OCI-LY3 (cell line): ENCODE data around the gene TMEM250.

Experiments
- H2AFZ ChIP-seq: fragments of 200-600, 300-600 bp; shearing (Covaris generic); 2 replicates; pipeline ENCODE4 v1.6.0; 2014; ENCODE audit warnings: antibody characterized with exemption, low read depth, low read length
- H3K27ac ChIP-seq: fragments of 200-600, 300-600 bp; sonication (generic); 2 replicates; pipeline ENCODE4 v1.5.1; 2014; ENCODE audit warnings: mild to moderate bottlenecking, low read length, moderate library complexity, mixed read lengths
- H3K27me3 ChIP-seq: fragments of 200-600, 300-600 bp; sonication (generic); 2 replicates; pipeline ENCODE4 v1.6.1; 2014; ENCODE audit warnings: low read depth, low read length, mixed read lengths
- H3K36me3 ChIP-seq: fragments of 200-600, 300-600 bp; sonication (generic); replicated peaks from 2 replicates; pipeline ENCODE3; 2014; ENCODE audit warnings: low read depth, low read length, mixed read lengths
- H3K4me1 ChIP-seq: fragments of 300-600, 200-600 bp; sonication (generic); 2 replicates; pipeline ENCODE4 v1.6.1; 2014; ENCODE audit warnings: low read length, mixed read lengths
- H3K4me2 ChIP-seq: fragments of 200-600, 300-600 bp; sonication (generic); 2 replicates; pipeline ENCODE4 v1.6.1; 2014; ENCODE audit warnings: low read length, mixed read lengths
- H3K4me3 ChIP-seq: fragments of 300-600, 200-600 bp; sonication (generic); 2 replicates; pipeline ENCODE4 v1.5.1; 2014; ENCODE audit warnings: antibody characterized with exemption, mild to moderate bottlenecking, low read length, moderate library complexity
- H3K79me2 ChIP-seq: fragments of 300-600, 200-600 bp; shearing (Covaris generic); 2 replicates; pipeline ENCODE4 v1.6.1; 2014; ENCODE audit warnings: mild to moderate bottlenecking, low read length, mixed read lengths
- H3K9ac ChIP-seq: fragments of 300-600, 200-600 bp; shearing (Covaris generic); 2 replicates; pipeline ENCODE4 v1.6.0; 2014; ENCODE audit warnings: mild to moderate bottlenecking, low read length, moderate library complexity
- H3K9me3 ChIP-seq: fragments of 200-600, 300-600 bp; shearing (Covaris generic); 2 replicates; pipeline ENCODE4 v1.6.1; 2014; ENCODE audit warnings: low read length, mixed read lengths; ENCODE audit not compliant: insufficient read depth
- H4K20me1 ChIP-seq: fragments of 200-600, 300-600 bp; sonication (generic); 2 replicates; pipeline ENCODE4 v1.6.1; 2016; ENCODE audit warnings: low read length, mixed read lengths; ENCODE audit not compliant: insufficient read depth
- CTCF ChIP-seq: fragments of 200-600, 300-600 bp; sonication (generic); IDR thresholded peaks from 2 replicates; pipeline ENCODE4 v1.5.1; 2014; ENCODE audit warnings: antibody characterized with exemption, low read length, low read depth
- EZH2phosphoT487 ChIP-seq: fragments of 200-600 bp; shearing (Covaris generic); IDR thresholded peaks from 2 replicates; pipeline ENCODE4 v1.6.1; 2018; ENCODE audit warnings: antibody characterized with exemption, mixed run types, low read depth

Gene TMEM250

GRCh38 chr9:136116360-136117098 lies 2.1 kb downstream of the TMEM250 start:
- no peak overlapping the region; the same call in 1 of the 2 replicates for H3K9ac ChIP-seq
- no peaks in the 10 kb centered on the region for H4K20me1 ChIP-seq
- H3K4me2 ChIP-seq = peak overlapping the region; percentile 96; the same call in 1 of the 2 replicates
- H3K36me3 ChIP-seq = no peaks in the 10 kb centered on the region
- H3K4me3 ChIP-seq = peak overlapping the region; percentile 92
- H3K4me1 ChIP-seq = peaks cover 12% of the 10 kb centered on the region
- H3K79me2 ChIP-seq = peaks cover 38% of the 10 kb centered on the region
- H2AFZ ChIP-seq = no peak overlapping the region
- no peak overlapping the region for H3K27ac ChIP-seq
- no peaks in the 10 kb centered on the region for H3K9me3 ChIP-seq
- H3K27me3 ChIP-seq = no peaks in the 10 kb centered on the region
- TF ChIP-seq CTCF (no peak), EZH2phosphoT487 (no peak)

- TF ChIP-seq CTCF (no peak), EZH2phosphoT487 (no peak)
- H2AFZ ChIP-seq = no peak overlapping the region
- no peak overlapping the region for H3K4me2 ChIP-seq
- no peaks in the 10 kb centered on the region for H3K9me3 ChIP-seq
- no peak overlapping the region for H3K9ac ChIP-seq
- no peaks in the 10 kb centered on the region for H4K20me1 ChIP-seq
- H3K79me2 ChIP-seq = peaks cover 37% of the 10 kb centered on the region
- H3K4me3 ChIP-seq = no peak overlapping the region
- no peaks in the 10 kb centered on the region for H3K27me3 ChIP-seq
- peaks cover 14% of the 10 kb centered on the region for H3K4me1 ChIP-seq
- H3K36me3 ChIP-seq = no peaks in the 10 kb centered on the region
- H3K27ac ChIP-seq = no peak overlapping the region
Observed at GRCh38 chr9:136115641-136116359, 2.9 kb downstream of the TMEM250 start.

- no peaks in the 10 kb centered on the region for H4K20me1 ChIP-seq
- H2AFZ ChIP-seq = no peak overlapping the region
- no peak for TF ChIP-seq EZH2phosphoT487
- TF ChIP-seq CTCF = no peak
- H3K27me3 ChIP-seq = no peaks in the 10 kb centered on the region
- no peak overlapping the region for H3K4me2 ChIP-seq
- no peaks in the 10 kb centered on the region for H3K9me3 ChIP-seq
- no peak overlapping the region for H3K4me3 ChIP-seq
- H3K9ac ChIP-seq = no peak overlapping the region
- no peaks in the 10 kb centered on the region for H3K36me3 ChIP-seq
- H3K27ac ChIP-seq = no peak overlapping the region
- H3K4me1 ChIP-seq = peaks cover 20% of the 10 kb centered on the region
- peaks cover 31% of the 10 kb centered on the region for H3K79me2 ChIP-seq
Observed at GRCh38 chr9:136115206-136115605, 3.5 kb downstream of the TMEM250 start.

GRCh38 chr9:136114610-136115009 lies 4.1 kb downstream of the TMEM250 start:
- H2AFZ ChIP-seq = no peak overlapping the region
- peaks cover 18% of the 10 kb centered on the region for H3K4me1 ChIP-seq
- no peaks in the 10 kb centered on the region for H3K9me3 ChIP-seq
- H4K20me1 ChIP-seq = no peaks in the 10 kb centered on the region
- no peak for TF ChIP-seq EZH2phosphoT487
- no peak for TF ChIP-seq CTCF
- no peak overlapping the region for H3K9ac ChIP-seq
- H3K4me2 ChIP-seq = no peak overlapping the region
- no peaks in the 10 kb centered on the region for H3K27me3 ChIP-seq
- H3K4me3 ChIP-seq = no peak overlapping the region
- no peaks in the 10 kb centered on the region for H3K36me3 ChIP-seq
- peaks cover 26% of the 10 kb centered on the region for H3K79me2 ChIP-seq
- no peak overlapping the region for H3K27ac ChIP-seq
